Transverse colon (tissue), 3 donors: ENCODE results near the gene METTL14.

Source experiments
- POLR2A ChIP-seq: fragments of 450-650 bp; IDR thresholded peaks from one replicate; pipeline ENCODE4 v1.6.1; 2016; ENCODE audit warnings: antibody characterized with exemption, mild to moderate bottlenecking, moderate library complexity
- TF ChIP-seq, protein P1 (sequence below), 5 experiments: fragments of 200-600 bp in 3 of 5; fragments of 450-650 bp in 2 of 5; sonication (generic) in 3 of 5; IDR thresholded peaks; 1 replicate in 2 of 5; 2 replicates in 3 of 5; pipeline ENCODE4 v1.5.1; 2016 to 2017; ENCODE audit warnings: antibody characterized with exemption in 5 of 5, inconsistent platforms in 3 of 5, mild to moderate bottlenecking in 2 of 5, moderate library complexity in 1 of 5

DNA sequence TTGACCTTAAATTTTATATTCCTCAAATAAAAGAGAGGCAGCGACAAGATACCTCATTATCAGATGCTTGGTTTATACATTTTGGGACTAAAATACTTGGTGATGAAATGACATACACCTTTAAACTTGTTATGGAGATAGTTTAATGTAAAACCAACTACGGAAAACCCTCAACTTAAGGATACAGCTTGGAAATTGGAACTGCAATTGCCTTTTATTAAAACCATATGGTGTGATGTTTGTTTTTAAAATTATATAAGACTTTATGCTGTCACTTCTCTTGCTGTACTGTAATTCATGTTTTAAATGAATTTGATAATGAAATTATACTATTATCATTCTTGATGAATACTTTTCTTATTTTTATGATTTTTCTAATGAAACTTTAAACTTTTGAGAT is 25.9 kb downstream of the METTL14 start:
- TF ChIP-seq, protein P1, sequence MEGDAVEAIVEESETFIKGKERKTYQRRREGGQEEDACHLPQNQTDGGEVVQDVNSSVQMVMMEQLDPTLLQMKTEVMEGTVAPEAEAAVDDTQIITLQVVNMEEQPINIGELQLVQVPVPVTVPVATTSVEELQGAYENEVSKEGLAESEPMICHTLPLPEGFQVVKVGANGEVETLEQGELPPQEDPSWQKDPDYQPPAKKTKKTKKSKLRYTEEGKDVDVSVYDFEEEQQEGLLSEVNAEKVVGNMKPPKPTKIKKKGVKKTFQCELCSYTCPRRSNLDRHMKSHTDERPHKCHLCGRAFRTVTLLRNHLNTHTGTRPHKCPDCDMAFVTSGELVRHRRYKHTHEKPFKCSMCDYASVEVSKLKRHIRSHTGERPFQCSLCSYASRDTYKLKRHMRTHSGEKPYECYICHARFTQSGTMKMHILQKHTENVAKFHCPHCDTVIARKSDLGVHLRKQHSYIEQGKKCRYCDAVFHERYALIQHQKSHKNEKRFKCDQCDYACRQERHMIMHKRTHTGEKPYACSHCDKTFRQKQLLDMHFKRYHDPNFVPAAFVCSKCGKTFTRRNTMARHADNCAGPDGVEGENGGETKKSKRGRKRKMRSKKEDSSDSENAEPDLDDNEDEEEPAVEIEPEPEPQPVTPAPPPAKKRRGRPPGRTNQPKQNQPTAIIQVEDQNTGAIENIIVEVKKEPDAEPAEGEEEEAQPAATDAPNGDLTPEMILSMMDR (IDR thresholded peaks at IDR 0.05) = no peak
- TF ChIP-seq POLR2A = no peak
